OCI-LY3 (cell line): Measurements from ENCODE around the gene METTL4.

Source experiments
- H2AFZ ChIP-seq: fragments of 200-600, 300-600 bp; shearing (Covaris generic); 2 replicates; pipeline ENCODE4 v1.6.0; 2014; ENCODE audit warnings: antibody characterized with exemption, low read depth, low read length
- H3K27ac ChIP-seq: fragments of 200-600, 300-600 bp; sonication (generic); 2 replicates; pipeline ENCODE4 v1.5.1; 2014; ENCODE audit warnings: mild to moderate bottlenecking, low read length, moderate library complexity, mixed read lengths
- H3K27me3 ChIP-seq: fragments of 200-600, 300-600 bp; sonication (generic); 2 replicates; pipeline ENCODE4 v1.6.1; 2014; ENCODE audit warnings: low read depth, low read length, mixed read lengths
- H3K36me3 ChIP-seq: fragments of 200-600, 300-600 bp; sonication (generic); replicated peaks from 2 replicates; pipeline ENCODE3; 2014; ENCODE audit warnings: low read depth, low read length, mixed read lengths
- H3K4me1 ChIP-seq: fragments of 300-600, 200-600 bp; sonication (generic); 2 replicates; pipeline ENCODE4 v1.6.1; 2014; ENCODE audit warnings: low read length, mixed read lengths
- H3K4me2 ChIP-seq: fragments of 200-600, 300-600 bp; sonication (generic); 2 replicates; pipeline ENCODE4 v1.6.1; 2014; ENCODE audit warnings: low read length, mixed read lengths
- H3K4me3 ChIP-seq: fragments of 300-600, 200-600 bp; sonication (generic); 2 replicates; pipeline ENCODE4 v1.5.1; 2014; ENCODE audit warnings: antibody characterized with exemption, mild to moderate bottlenecking, low read length, moderate library complexity
- H3K79me2 ChIP-seq: fragments of 300-600, 200-600 bp; shearing (Covaris generic); 2 replicates; pipeline ENCODE4 v1.6.1; 2014; ENCODE audit warnings: mild to moderate bottlenecking, low read length, mixed read lengths
- H3K9ac ChIP-seq: fragments of 300-600, 200-600 bp; shearing (Covaris generic); 2 replicates; pipeline ENCODE4 v1.6.0; 2014; ENCODE audit warnings: mild to moderate bottlenecking, low read length, moderate library complexity
- H3K9me3 ChIP-seq: fragments of 200-600, 300-600 bp; shearing (Covaris generic); 2 replicates; pipeline ENCODE4 v1.6.1; 2014; ENCODE audit warnings: low read length, mixed read lengths; ENCODE audit not compliant: insufficient read depth
- H4K20me1 ChIP-seq: fragments of 200-600, 300-600 bp; sonication (generic); 2 replicates; pipeline ENCODE4 v1.6.1; 2016; ENCODE audit warnings: low read length, mixed read lengths; ENCODE audit not compliant: insufficient read depth
- EZH2phosphoT487 ChIP-seq: fragments of 200-600 bp; shearing (Covaris generic); IDR thresholded peaks from 2 replicates; pipeline ENCODE4 v1.6.1; 2018; ENCODE audit warnings: antibody characterized with exemption, mixed run types, low read depth
- TF ChIP-seq, protein P1 (sequence below): fragments of 200-600, 300-600 bp; sonication (generic); IDR thresholded peaks from 2 replicates; pipeline ENCODE4 v1.5.1; 2014; ENCODE audit warnings: antibody characterized with exemption, low read length, low read depth

Gene METTL4

DNA sequence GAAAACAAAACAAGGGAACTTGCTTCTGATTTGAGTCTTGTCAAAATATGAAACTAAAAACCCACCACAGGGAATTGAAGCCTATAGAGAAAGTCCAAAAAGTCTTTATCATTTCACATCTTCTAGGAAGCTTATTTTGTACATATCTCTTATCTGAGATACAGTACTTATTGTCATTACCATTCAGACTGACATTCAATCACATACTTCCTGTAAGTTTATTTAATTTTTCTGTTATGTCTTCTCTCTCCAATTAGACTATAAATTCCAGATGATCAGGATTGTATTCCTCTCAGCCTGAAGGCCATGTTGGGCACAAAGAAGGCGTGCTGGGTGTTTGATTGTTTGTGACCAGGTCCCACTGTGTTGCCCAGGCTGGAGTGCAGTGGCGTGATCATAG lies 59.2 kb downstream of the METTL4 start:
- Histone ChIP-seq H3K27ac (no peak overlapping the region), H3K4me2 (no peak overlapping the region), H4K20me1 (no peaks in the 10 kb centered on the region), H3K36me3 (no peaks in the 10 kb centered on the region), H3K27me3 (no peaks in the 10 kb centered on the region), H3K79me2 (no peaks in the 10 kb centered on the region), H3K9me3 (no peaks in the 10 kb centered on the region), H3K4me3 (no peak overlapping the region), H3K9ac (no peak overlapping the region), H2AFZ (no peak overlapping the region), H3K4me1 (0 out of 2 replicates have a peak, but pooled peaks cover 3% of the 10 kb centered on the region)
- TF ChIP-seq, protein P1, sequence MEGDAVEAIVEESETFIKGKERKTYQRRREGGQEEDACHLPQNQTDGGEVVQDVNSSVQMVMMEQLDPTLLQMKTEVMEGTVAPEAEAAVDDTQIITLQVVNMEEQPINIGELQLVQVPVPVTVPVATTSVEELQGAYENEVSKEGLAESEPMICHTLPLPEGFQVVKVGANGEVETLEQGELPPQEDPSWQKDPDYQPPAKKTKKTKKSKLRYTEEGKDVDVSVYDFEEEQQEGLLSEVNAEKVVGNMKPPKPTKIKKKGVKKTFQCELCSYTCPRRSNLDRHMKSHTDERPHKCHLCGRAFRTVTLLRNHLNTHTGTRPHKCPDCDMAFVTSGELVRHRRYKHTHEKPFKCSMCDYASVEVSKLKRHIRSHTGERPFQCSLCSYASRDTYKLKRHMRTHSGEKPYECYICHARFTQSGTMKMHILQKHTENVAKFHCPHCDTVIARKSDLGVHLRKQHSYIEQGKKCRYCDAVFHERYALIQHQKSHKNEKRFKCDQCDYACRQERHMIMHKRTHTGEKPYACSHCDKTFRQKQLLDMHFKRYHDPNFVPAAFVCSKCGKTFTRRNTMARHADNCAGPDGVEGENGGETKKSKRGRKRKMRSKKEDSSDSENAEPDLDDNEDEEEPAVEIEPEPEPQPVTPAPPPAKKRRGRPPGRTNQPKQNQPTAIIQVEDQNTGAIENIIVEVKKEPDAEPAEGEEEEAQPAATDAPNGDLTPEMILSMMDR: no peak
- TF ChIP-seq EZH2phosphoT487: no peak

DNA sequence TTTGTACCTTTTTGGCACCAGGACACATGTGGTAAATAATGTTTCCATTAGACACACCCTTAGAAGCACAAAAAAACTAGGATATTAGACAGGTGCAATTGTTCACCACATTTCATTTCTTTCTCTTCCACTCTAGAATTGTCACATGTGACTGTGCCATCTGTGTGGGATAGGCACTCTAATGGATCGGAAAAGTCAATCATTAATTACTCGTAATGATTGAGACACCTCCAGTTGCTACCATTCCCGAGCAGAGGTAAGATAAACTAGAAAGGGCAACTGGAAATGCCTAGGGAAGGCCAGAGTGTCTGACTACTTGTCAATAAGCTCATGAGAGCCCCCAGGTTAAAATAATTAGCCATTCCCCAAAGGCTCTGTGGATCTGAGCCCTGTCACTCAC lies 59.9 kb downstream of the METTL4 start:
- Histone ChIP-seq H3K36me3 (no peaks in the 10 kb centered on the region), H3K4me2 (no peak overlapping the region), H3K4me1 (0 out of 2 replicates have a peak, but pooled peaks cover 3% of the 10 kb centered on the region), H3K79me2 (no peaks in the 10 kb centered on the region), H3K27ac (no peak overlapping the region), H4K20me1 (no peaks in the 10 kb centered on the region), H3K4me3 (no peak overlapping the region), H3K9ac (no peak overlapping the region), H2AFZ (no peak overlapping the region), H3K9me3 (no peaks in the 10 kb centered on the region), H3K27me3 (no peaks in the 10 kb centered on the region)
- TF ChIP-seq EZH2phosphoT487: no peak
- TF ChIP-seq, protein P1: no peak

DNA sequence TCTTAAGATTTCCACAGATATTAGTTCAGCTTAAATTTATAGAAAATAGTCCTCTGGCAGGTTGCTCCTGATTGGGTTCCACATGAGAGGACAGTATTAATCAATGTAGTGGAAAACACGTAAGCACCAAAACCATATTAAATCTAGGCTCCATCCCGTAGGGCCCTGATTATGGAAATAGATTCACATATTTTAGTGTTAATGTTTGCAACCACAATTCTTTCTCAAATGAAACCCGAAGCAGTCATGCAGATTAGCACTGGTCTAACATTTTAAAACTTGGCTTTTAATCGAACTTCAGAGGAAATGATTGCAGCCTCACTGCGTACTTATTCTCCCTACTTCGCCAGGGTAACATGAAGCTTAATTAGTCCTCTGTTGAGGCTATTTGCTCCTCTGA lies 60.9 kb downstream of the METTL4 start:
- Histone ChIP-seq H3K9ac (no peak overlapping the region), H3K4me3 (no peak overlapping the region), H3K27ac (no peak overlapping the region), H3K79me2 (no peaks in the 10 kb centered on the region), H3K36me3 (no peaks in the 10 kb centered on the region), H3K27me3 (no peaks in the 10 kb centered on the region), H3K4me1 (no peaks in the 10 kb centered on the region), H2AFZ (no peak overlapping the region), H3K9me3 (no peaks in the 10 kb centered on the region), H3K4me2 (no peak overlapping the region), H4K20me1 (no peaks in the 10 kb centered on the region)
- TF ChIP-seq EZH2phosphoT487: no peak
- TF ChIP-seq, protein P1: no peak

DNA sequence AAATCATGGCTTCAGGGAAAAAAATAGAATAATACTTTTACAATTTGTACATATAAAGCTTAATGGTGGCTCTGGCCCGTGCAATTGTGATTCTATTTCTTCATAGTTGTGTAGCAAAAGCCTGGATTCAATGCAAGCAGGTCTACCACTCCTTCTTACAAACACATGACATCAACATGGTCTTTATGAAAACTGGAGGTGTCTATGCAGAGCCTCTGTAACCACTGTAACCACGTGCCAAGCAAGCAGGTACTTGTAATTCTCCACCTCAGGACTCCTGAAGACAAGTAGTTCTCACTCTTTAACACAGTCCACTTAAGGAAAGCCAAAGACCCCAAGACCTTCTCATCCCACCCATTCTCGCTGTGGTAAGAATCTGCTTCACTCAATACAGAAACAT lies 62.6 kb downstream of the METTL4 start:
- no peak for TF ChIP-seq EZH2phosphoT487
- TF ChIP-seq, protein P1: no peak

More for the DNA sequence above, 62.6 kb downstream of the METTL4 start:
- no peaks in the 10 kb centered on the region for H3K36me3 ChIP-seq
- H3K27me3 ChIP-seq: no peaks in the 10 kb centered on the region
- H3K27ac ChIP-seq: no peak overlapping the region
- no peak overlapping the region for H3K9ac ChIP-seq
- no peak overlapping the region for H3K4me3 ChIP-seq
- no peaks in the 10 kb centered on the region for H3K4me1 ChIP-seq
- no peak overlapping the region for H2AFZ ChIP-seq
- no peaks in the 10 kb centered on the region for H3K79me2 ChIP-seq
- no peak overlapping the region for H3K4me2 ChIP-seq
- no peaks in the 10 kb centered on the region for H3K9me3 ChIP-seq
- no peaks in the 10 kb centered on the region for H4K20me1 ChIP-seq
